Glomerular visceral epithelial cell (primary cell): ENCODE results near the gene MAPT.

ENCODE experiments used
- DNase-seq: peaks from one replicate; pipeline ENCODE4 v3.0.0-alpha.2; 2016; ENCODE audit errors: extremely low spot score

Gene MAPT

DNA sequence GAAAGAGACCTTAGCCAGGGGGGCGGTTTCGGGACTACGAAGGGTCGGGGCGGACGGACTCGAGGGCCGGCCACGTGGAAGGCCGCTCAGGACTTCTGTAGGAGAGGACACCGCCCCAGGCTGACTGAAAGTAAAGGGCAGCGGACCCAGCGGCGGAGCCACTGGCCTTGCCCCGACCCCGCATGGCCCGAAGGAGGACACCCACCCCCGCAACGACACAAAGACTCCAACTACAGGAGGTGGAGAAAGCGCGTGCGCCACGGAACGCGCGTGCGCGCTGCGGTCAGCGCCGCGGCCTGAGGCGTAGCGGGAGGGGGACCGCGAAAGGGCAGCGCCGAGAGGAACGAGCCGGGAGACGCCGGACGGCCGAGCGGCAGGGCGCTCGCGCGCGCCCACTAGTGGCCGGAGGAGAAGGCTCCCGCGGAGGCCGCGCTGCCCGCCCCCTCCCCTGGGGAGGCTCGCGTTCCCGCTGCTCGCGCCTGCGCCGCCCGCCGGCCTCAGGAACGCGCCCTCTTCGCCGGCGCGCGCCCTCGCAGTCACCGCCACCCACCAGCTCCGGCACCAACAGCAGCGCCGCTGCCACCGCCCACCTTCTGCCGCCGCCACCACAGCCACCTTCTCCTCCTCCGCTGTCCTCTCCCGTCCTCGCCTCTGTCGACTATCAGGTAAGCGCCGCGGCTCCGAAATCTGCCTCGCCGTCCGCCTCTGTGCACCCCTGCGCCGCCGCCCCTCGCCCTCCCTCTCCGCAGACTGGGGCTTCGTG, at the start of gene MAPT:
Gene MAPT, plus strand, starts transcription at position 533 of the 763 bp plus-strand sequence. CDS start 67,784 bp downstream, outside the sequence.
- DNase-seq: peak; percentile 88

DNA sequence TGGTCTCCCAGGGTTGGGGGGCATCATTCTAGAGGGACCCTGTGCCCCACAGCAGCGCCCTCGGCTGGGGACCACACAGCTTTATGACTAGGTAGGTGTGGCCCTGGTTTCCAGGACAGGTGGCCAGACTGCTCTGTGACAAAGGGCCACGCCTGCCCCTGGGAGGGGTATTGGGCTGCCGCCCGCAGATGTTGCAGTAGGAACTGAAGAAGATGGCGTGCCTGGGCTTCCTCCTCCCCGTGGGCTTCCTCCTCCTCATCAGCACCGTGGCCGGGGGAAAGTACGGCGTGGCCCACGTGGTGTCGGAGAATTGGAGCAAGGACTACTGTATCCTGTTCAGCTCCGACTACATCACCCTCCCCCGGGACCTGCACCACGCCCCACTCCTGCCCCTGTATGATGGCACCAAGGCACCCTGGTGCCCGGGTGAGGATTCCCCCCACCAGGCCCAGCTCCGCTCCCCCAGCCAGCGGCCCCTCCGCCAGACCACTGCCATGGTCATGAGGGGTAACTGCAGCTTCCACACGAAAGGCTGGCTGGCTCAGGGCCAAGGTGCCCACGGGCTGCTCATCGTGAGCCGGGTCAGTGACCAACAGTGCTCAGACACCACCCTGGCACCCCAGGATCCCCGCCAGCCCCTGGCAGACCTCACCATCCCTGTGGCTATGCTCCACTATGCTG, 49.5 kb upstream of the MAPT start, which contains the start of gene SPPL2C:
Gene SPPL2C, plus strand, starts transcription at position 187 of the 681 bp plus-strand sequence. Its CDS starts 26 bp downstream, at position 213.
- DNase-seq: no peak

DNA sequence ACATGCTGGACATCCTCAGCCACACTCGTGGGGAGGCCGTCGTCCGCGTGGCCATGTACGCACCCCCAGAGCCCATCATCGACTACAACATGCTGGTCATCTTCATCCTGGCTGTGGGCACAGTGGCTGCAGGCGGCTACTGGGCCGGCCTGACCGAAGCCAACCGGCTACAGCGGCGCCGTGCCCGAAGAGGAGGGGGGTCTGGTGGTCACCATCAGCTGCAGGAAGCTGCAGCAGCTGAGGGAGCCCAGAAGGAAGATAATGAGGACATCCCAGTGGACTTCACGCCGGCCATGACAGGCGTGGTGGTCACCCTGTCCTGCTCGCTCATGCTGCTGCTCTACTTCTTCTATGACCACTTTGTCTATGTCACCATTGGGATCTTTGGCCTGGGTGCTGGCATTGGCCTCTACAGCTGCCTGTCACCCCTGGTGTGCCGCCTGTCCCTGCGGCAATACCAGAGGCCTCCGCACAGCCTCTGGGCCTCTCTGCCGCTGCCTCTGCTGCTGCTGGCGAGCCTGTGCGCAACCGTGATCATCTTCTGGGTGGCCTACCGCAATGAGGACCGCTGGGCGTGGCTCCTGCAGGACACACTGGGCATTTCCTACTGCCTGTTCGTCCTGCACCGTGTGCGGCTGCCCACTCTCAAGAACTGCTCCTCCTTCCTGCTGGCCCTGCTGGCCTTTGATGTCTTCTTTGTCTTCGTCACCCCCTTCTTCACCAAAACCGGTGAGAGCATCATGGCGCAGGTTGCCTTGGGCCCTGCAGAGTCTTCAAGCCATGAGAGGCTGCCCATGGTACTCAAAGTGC, 48.8 kb upstream of the MAPT start:
- no peak for DNase-seq

DNA sequence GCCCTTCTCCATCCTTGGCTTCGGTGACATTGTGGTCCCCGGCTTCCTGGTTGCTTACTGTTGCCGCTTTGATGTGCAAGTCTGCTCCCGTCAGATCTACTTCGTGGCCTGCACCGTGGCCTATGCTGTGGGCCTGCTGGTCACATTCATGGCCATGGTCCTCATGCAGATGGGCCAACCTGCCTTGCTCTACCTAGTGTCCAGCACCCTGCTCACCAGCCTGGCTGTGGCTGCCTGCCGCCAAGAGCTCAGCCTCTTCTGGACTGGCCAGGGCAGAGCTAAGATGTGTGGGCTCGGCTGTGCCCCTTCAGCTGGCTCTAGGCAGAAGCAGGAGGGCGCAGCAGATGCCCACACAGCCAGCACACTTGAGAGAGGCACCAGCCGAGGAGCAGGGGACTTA, 48.1 kb upstream of the MAPT start:
- DNase-seq: no peak

DNA sequence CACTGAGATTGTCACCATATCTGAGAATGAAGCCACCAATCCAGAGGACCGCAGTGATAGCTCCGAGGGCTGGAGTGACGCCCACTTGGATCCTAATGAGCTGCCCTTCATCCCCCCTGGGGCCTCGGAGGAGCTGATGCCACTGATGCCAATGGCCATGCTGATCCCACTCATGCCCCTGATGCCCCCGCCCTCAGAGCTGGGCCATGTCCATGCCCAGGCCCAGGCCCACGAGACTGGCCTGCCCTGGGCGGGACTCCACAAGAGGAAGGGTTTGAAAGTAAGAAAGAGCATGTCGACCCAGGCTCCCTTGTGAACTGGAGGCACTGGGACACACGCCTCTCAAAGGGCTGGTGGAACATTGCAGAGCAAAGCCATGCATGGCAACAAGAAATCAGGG, 47.7 kb upstream of the MAPT start:
- DNase-seq: no peak

DNA sequence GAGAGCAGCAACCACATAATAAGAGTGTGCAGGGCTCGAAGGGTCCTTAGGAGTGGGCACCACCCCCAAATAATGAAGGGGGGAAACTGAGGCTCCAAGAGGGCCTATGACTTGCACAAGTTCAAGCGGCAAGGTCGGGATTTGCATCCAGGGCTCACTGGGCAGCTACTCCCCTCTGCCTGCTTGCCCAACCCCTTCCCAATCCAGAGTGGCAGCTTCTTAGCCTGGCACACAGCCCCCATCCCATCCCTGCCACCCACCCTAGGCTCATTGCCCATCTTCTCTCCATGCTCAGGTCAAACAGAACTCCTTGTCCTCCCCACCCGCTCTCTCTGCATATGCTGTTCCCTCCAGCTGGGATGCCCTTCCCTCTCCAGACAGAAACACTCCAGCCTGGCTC, 47.3 kb upstream of the MAPT start:
- no peak for DNase-seq

DNA sequence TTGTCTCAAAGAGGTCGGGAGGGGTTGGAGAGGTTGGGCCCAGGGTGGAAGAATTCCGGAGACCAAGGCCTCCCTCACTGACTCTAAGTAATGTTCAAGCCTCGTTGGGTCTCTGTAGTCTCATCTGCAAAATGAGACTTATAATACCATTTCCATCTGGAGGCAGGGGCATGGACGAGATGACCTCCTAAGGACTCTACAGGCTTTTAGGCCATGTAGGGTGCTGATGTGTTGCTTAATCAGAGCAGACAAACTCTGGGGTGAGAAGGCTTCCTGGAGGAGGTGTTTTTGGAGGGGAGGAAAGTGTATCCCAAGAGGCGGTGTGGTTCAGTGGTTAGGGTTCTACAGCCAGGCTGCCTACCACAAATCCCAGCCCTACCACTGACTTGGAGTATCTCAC, 46.6 kb upstream of the MAPT start:
- DNase-seq: no peak

DNA sequence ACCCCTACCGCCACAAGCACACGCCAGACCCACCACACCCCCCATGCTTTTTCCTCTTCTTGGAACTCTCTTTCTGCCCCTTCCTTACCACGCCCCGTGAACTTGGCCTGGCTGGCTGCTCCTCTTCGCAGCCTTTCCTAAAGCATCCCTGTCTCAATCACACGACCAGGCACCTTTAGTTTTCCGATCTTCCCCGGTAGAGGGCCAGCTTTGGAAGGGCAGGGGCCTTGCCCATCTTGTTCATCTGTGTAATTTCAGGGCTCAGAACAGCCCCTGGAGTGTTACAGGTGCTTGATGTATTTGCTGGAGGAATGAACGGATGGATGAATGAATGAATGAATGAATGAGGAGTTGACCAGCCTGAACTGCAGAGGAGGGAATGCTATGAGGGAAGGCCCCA, 45.9 kb upstream of the MAPT start:
- no peak for DNase-seq

DNA sequence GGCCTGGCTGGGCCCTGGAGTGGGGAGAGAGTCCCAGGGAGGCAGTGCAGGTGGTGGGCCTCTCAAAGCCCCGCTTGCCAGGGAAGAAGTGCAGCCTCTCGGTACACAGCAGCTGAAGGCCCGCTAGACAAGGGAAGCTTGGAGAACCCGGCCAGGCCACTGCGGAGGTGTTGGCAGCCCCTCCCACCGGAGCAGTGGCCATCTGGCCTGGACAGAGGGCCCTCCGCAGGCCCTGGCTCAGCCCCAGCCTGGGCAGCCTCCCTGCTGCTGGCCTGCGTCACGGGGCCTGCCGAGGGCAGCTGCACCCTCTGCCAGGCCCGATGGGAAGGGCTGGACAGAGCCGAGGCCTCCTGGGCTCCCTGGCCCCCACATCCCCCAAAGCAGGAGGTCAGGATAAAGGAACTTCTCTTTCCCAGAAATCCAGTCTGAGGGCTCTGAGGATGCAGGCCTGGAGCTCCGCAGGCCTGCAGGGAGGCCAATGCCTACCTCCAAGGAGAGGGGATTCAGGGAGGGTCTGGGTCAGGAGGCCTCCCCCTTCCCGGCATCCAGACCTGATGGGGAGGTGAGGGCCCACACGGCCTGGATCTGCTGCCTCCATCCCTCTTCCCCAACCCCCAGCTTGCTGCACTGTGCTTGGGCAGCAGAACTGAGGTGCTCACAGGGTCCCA, 45.4 kb upstream of the MAPT start:
- no peak for DNase-seq

DNA sequence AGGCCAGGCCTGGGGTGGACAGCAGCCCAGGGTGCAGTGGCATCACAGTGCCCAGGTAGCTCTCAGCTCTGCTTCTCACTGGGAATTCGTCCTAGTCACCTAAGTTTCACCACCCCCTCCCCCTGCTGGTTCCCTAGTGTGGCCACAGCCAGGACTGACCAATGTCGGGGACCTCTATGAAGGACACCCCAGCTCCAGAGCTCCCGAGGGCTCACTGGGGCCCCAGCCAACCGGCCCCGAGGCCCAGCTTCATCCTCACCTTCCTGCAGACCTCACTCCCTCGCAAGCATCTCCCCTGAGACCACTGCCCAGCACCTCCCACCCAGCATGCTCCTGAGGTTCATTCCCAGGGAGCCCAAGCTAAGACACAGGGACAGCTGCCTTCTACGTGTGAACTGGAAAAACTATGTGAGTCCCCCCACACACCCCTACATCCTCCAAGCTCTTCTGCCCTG, 44.8 kb upstream of the MAPT start:
- DNase-seq: no peak

DNA sequence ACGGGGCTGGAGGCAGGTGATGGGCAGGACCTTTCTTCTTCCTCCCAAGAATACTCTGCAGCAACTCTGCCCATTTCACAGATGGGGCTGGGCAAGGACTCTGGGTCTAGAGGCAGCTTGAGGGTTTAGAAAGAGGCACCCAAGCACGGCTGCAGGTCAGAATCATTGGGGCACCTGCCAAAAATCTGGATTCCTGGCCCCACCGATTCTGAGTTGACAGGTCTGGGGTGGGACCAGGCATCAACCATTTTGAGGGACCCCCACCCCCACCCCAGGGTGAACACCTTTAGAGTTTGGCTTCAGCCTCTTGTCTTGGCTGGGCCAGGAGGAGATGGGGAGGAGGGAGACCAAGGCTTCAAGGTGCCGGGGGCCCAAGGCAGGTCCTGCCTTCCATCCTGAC, 44.3 kb upstream of the MAPT start:
- no peak for DNase-seq

DNA sequence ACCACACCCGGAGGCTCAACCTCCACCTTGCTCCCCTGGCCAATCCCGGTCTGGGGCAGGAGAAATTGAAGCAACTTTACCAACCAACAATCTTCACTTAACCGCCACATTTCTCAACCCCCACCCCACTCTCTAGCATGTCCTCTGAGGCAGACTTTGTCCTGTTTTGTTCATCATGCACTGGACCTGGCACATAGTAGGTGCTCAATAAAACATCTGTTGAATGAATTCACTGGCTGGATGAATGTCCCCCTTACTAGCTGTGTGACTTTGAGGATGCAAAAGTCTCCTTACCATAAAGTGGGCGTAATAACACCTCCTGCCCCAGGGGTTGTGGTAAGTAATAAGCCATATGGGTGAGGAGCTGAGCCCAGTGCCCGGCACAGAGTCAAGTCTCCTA, 43.9 kb upstream of the MAPT start:
- DNase-seq: no peak

DNA sequence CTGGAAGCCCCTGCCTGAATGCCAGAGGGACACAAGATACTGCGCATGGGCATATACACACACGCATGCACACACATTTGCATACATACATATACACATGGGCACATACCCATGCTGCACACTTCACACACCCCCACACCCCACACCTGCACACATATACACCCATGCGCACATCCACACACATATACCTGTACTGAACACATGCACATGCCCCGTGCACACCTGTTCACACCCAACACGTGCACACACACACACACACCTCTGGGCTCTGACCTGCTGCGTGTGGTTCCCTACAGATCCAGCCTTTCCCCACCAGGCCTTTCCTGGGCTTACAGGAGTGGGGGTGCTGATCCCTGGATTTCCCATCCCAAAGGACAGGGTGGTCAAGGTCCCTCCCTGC, 43.3 kb upstream of the MAPT start:
- DNase-seq: no peak

DNA sequence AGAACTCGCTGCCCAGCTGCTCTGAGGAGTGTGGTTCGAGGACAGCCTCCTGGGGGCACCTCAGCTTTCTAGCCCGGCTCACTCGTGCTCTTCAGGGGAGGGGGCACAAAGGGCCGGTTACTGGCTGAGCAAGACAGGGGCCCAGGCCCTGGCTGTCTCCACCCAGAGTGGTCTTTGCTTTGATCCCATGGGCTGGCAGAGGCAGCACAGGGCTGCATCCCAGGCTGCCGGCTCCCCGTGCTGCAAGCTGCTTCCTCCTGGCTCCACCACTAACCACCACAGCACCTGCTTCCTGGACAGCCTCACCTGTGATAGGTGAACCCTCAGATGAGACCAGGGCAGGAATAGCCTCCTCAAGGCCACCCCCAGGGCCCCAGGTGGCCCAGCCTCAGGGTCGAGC, 42.9 kb upstream of the MAPT start:
- no peak for DNase-seq

DNA sequence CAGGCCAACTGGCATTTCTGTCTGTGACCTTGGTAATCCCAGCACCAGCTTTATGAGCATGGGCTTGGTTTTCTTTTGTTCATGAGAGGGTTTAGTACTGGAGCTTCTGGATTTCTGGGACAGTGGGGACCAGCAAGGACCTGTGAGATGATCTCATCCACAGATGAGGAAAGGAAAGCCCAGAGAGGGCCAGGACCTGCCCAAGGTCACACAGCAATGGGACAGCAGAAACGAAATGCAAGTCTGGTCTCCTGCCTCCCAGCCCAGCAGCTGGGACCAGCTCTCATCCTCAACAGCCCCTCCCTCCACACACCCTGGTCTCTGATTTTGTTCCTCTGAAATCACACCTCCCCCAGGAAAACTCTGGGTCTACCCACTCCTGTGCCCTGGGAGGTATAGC, 42.5 kb upstream of the MAPT start:
- DNase-seq: no peak

DNA sequence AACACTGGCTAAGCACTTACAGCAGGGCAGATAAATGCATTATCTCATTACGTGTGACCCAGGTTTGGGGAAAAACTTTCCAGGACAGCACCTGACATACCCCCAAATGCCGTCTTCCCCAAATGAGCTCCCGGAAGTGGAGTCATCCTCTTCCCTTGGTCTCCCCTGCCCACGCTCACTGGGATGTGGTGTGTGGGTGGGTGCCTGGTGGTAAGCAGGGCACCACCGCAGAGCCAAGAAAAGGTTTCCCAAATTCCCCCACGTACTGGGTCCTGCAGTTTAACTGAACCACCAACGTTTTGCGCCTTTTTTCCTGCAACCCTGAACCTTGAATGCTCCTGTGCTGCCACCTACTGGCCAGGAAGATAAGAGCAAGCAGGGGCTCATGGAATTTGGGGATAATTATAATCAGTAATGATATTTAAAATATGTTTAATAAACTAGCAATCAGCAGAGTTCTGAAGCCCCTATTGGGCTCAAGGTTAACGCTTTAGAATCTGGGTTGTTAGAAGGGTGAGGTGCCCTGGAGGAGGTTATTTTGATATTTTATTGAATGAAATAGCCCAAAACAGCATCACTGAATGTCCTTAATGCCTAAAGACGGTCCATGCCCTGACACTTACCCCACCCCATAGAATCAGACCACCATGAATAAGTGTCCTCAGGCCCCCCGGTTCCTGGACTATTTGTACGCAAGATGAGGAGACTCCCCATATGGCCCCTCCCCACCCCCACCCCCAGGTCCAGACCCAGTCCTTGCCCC, 41.6 kb upstream of the MAPT start:
- DNase-seq: peak; percentile 59

DNA sequence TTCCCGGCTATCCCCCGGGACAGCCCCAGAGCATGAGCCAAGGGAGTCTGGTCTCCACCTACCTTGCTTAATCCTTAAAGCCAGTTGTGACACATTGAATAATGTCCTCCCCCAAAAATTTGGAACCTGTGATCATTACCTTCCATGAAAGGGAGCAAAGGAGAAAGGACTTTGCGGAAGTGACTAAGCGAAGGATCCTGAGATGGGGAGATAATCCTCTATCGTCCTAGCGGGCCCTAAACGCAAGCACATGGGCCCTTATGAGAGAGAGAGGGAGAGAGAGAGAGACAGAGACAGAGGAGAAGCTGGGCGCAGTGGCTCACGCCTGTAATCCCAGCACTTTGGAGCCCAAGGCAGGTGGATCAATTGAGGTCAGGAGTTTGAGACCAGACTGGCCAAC, 40.1 kb upstream of the MAPT start:
- DNase-seq: no peak

DNA sequence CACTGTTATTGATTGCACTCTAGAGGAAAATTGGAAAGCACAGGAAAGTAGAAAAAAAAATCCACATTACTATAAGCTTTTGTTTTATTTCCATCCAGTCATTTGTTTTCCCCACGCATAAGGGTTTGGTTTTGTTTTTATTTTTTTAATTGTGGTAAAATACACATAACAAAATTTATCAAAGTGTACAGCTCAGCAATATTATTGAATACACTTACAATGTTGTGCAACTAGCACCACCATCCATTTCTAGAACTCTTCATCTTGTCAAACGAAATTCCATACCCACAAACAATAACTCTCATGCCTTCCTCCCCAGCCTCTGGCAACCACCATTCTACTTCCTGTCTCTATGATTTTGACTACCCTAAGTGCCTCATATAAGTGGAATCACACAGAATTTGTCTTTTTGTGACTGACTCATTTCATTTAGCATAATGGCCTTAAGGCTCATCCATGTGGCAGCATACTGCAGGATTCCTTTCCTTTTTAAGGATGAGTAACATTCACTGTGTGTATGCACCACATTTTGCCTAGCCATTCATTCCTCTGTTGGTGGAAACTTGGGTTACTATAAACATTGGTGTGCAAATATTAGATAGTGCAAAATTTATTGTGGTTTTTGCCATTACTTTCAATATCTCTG, 38.5 kb upstream of the MAPT start:
- no peak for DNase-seq

DNA sequence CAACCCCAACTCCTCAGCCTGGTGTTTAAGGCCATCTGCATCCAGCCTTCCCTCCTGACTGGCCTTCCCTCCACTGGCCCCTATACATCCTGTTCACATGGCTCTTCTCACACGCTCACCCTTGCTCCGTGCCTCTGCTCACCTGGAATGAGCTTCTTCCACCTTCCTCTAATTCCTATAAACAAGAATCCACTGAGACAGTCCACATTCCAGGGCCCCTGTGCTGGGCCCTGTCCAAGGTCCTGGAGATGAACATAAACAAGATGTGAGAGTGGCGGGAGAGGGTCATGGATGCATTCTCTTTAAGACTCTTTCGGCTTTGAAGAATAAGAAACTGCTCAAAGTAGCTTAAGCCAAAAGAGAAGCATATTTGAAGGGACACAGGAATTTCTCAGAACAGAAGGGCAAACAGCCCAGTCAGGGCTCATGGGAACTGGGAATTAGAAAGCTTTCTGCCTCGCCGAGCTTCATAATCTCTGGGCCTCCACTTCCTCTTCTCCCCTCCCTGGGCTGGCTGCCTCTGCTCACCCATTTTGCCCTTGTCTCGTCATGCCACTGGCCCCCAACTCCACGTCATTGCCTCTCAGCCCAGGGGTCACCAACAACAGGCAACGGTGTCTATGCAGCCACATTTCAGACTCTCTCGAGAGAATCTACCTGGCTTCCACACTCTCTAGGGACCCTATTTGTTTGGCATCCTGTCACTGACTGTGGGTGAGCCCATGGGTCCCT, 36.2 kb upstream of the MAPT start:
- peak; percentile 26 for DNase-seq

DNA sequence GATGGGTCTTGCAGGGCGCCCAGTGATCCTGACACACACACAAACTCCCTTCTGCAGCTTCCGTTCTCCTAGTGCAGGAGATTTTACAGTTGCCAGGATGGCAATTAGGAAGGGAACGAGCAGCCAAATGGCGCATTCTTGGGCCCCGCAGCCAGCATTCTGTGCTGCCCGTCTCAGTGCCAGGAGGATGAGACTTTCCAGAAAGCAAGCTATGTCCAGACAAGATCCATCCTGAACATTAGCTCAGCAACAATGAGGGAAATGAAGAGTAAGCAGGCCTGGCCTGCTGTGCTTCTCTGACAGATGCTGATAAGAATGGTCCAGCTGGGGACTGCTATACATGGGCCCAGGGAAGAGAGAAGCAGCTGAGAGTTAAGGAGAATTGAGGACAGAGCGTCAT, 33.2 kb upstream of the MAPT start:
- no peak for DNase-seq
